Activated B cell treated with CpG ODN at 0.5 μM for 24 hours (primary cell): ENCODE results near the gene FUCA2. TPM values are rescaled to one million over a fixed set of nuclear protein-coding genes. Genes with fewer than 3 reads are reported as not detected.
"Not testable (repeated sequence)": the region's sequence is repeated elsewhere in the genome, so short reads cannot be mapped to it uniquely, and the experiment has no call there.

ENCODE experiments used
- ATAC-seq: fragments of 200-7000 bp; cut with Tn5 transposase; one replicate; pipeline ENCODE4 v1.10.0; 2021; ENCODE audit warnings: low read depth, mild to moderate bottlenecking, moderate library complexity
- CTCF ChIA-PET: fragments of 350-600 bp; sonication (Branson Sonifier 250); formaldehyde crosslinking; loops from one replicate; lab custom pipeline; 2021; ENCODE audit warnings: antibody characterized with exemption; lab: Charles Lee
- POLR2A ChIA-PET: fragments of 350-600 bp; sonication (Branson Sonifier 250); formaldehyde crosslinking; loops from one replicate; lab custom pipeline; 2021; ENCODE audit warnings: antibody characterized with exemption; lab: Charles Lee
- DNase-seq: peaks from one replicate; pipeline ENCODE4 v3.0.0; 2022
- H3K27ac Mint-ChIP-seq: one replicate; pipeline ENCODE4 v1.8.0; 2020; ENCODE audit warnings: mixed read lengths
- H3K27me3 Mint-ChIP-seq: one replicate; pipeline ENCODE4 v1.8.0; 2021; ENCODE audit warnings: mixed read lengths
- H3K36me3 Mint-ChIP-seq: one replicate; pipeline ENCODE4 v1.8.0; 2021; ENCODE audit warnings: low read depth, mixed read lengths
- H3K4me1 Mint-ChIP-seq: one replicate; pipeline ENCODE4 v1.8.0; 2021; ENCODE audit warnings: mixed read lengths
- H3K4me3 Mint-ChIP-seq: one replicate; pipeline ENCODE4 v1.8.0; 2020; ENCODE audit warnings: mild to moderate bottlenecking, mixed read lengths
- H3K9me3 Mint-ChIP-seq: one replicate; pipeline ENCODE4 v1.8.0; 2020; ENCODE audit warnings: mixed read lengths
- intact Hi-C: fragments of 100-400 bp; cut with micrococcal nuclease; formaldehyde crosslinking; loops from one replicate; pipeline ENCODE4 v1.15.1; 2024
- total RNA-seq: library from RNA; stranded (reverse); gene quantifications from 2 replicates; pipeline ENCODE4 v1.2.3, GENCODE V29; 2022
- TF ChIP-seq, protein P1 (sequence below): fragments of 200-600 bp; IDR thresholded peaks from one replicate; pipeline ENCODE4 v1.8.0; 2022; ENCODE audit warnings: antibody characterized with exemption, mild to moderate bottlenecking

Gene FUCA2
- total RNA-seq, 1 donor from 2014 or later = 8.7 TPM

DNA sequence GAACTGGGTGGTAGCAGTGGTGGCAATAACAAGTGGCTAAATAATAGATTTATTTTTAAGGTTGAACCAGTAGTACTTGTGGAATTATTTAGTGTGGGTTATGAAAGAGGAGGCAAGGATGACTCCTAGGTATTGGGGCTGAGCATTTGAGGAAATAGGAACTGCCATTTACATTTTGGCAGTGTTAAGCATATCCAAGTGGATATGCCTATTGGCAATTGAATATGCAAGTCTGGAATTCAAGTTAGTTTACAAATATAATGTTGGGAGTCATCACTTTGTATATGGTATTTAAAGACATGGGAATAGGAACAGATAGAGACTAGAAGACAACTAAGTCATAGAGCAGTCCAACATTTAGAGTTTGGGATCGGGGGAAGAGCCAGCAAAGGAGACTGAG lies 35.0 kb downstream of the FUCA2 start:
- no peaks in the 10 kb centered on the region for H3K27me3 Mint-ChIP-seq
- no peak overlapping the region for H3K27ac Mint-ChIP-seq
- peaks cover 15% of the 10 kb centered on the region for H3K4me1 Mint-ChIP-seq

DNA sequence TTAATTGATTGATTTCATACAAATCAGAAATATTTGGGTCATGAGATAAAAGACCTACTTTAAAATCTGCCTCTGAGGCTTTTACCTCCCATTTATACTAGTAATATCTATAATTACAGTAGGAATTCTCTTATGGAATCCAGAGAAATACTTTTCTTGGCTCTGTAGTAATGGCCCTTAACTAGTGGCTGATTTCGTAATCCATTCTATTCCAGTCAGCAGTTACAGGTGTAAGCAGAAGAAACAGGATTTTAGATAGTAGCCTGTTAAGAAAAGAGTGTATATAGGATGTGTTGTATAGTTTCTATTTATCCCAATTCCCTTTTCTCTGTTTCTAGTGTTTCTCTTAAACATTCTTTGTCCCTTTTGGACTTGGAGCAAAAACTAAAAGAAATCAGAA lies 39.7 kb downstream of the FUCA2 start:
- ATAC-seq (no peak), DNase-seq (no peak)
- H3K4me3 Mint-ChIP-seq = no peak overlapping the region
- no peaks in the 10 kb centered on the region for H3K27me3 Mint-ChIP-seq
- intact Hi-C loops = loop anchor here (10.0 kb wide), 1 partner anchor 203 kb away; the partner anchor contains the start of gene PHACTR2
- no peaks in the 10 kb centered on the region for H3K4me1 Mint-ChIP-seq
- POLR2A ChIA-PET = no interaction called here
- CTCF ChIA-PET = no interaction called here
- TF ChIP-seq, protein P1, sequence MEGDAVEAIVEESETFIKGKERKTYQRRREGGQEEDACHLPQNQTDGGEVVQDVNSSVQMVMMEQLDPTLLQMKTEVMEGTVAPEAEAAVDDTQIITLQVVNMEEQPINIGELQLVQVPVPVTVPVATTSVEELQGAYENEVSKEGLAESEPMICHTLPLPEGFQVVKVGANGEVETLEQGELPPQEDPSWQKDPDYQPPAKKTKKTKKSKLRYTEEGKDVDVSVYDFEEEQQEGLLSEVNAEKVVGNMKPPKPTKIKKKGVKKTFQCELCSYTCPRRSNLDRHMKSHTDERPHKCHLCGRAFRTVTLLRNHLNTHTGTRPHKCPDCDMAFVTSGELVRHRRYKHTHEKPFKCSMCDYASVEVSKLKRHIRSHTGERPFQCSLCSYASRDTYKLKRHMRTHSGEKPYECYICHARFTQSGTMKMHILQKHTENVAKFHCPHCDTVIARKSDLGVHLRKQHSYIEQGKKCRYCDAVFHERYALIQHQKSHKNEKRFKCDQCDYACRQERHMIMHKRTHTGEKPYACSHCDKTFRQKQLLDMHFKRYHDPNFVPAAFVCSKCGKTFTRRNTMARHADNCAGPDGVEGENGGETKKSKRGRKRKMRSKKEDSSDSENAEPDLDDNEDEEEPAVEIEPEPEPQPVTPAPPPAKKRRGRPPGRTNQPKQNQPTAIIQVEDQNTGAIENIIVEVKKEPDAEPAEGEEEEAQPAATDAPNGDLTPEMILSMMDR = no peak
- peaks cover 72% of the 10 kb centered on the region for H3K36me3 Mint-ChIP-seq
- no peaks in the 10 kb centered on the region for H3K9me3 Mint-ChIP-seq
- no peak overlapping the region for H3K27ac Mint-ChIP-seq

More for the DNA sequence above, 35.0 kb downstream of the FUCA2 start:
- ChIA-PET CTCF (no interaction called here), POLR2A (no interaction called here)
- Mint-ChIP-seq H3K36me3 (peaks cover 66% of the 10 kb centered on the region), H3K9me3 (no peaks in the 10 kb centered on the region), H3K4me3 (no peak overlapping the region)
- intact Hi-C loops = loop anchor here (10.0 kb wide), 1 partner anchor 198 kb away; the partner anchor contains the start of gene PHACTR2
- TF ChIP-seq, protein P1 = no peak
- DNase-seq = no peak
- ATAC-seq = no peak

DNA sequence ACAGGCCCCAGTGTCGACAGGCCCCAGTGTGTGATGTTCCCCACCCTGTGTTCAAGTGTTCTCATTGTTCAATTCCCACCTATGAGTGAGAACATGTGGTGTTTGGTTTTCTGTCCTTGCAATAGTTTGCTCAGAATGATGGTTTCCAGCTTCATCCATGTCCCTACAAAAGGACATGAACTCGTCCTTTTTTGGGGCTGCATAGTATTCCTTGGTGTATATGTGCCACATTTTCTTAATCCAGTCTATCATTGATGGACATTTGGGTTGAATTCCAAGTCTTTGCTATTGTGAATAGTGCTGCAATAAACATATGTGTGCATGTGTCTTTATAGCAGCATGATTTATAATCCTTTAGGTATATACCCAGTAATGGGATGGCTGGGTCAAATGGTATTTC lies 42.7 kb downstream of the FUCA2 start:
- POLR2A ChIA-PET, H3K27ac Mint-ChIP-seq, H3K4me3 Mint-ChIP-seq, DNase-seq, ATAC-seq, H3K27me3 Mint-ChIP-seq, H3K4me1 Mint-ChIP-seq, H3K9me3 Mint-ChIP-seq: not testable (repeated sequence)
- intact Hi-C loops = loop anchor here (5.0 kb wide), 1 partner anchor 1183 kb away; no protein-coding TSS in a partner anchor
- CTCF ChIA-PET = interaction anchor here (0.6 kb wide), 1 partner anchor 25 kb away, joined by 5 read pairs; no protein-coding TSS in a partner anchor
- H3K36me3 Mint-ChIP-seq = peaks cover 61% of the 10 kb centered on the region

DNA sequence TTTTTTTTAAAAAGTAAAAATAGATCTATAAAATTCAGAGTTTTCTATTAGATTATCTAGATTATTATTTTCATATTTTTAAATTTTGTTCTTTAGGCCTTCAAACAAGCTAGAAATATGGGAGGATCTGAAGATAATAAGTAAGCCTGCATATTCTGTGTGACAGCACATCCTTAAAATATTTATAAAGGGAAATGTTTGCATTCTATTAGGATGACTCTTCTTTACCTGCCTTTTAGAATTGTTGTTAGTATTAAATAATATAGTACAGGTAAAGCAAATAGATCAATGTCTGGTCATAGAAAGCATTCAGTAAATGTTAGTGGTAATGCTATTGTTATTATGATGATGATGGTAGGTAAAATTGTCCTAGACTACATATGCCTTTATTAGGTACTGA lies 43.5 kb downstream of the FUCA2 start:
- intact Hi-C loops = loop anchor here (5.0 kb wide), 1 partner anchor 1184 kb away; no protein-coding TSS in a partner anchor
- POLR2A ChIA-PET = no interaction called here
- DNase-seq = no peak
- Mint-ChIP-seq H3K4me1 (no peaks in the 10 kb centered on the region), H3K27ac (no peak overlapping the region), H3K36me3 (peaks cover 58% of the 10 kb centered on the region), H3K4me3 (no peak overlapping the region), H3K27me3 (no peaks in the 10 kb centered on the region), H3K9me3 (no peaks in the 10 kb centered on the region)
- TF ChIP-seq, protein P1 = no peak
- CTCF ChIA-PET = no interaction called here
- ATAC-seq = no peak

DNA sequence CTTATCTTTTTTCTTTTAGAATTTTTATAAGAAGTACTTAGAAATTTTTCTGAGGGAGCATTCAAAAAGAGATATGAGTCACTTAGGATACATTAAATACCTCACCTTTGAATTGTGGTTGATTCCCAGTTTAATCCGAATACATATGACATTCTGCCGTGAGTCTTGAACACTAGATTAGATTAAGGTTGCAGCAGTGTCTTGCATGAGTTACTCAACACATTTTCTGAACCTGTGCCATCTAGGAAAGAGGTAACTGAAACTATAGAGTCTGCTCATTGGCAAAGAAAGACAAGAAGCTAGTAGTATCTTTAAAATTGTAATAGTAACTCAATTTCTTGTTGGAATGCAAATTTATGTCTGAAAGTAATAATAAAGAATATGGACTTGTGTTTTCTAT lies 46.0 kb downstream of the FUCA2 start:
- H3K36me3 Mint-ChIP-seq = peaks cover 59% of the 10 kb centered on the region

More for the DNA sequence above, 46.0 kb downstream of the FUCA2 start:
- intact Hi-C loops = loop anchor here (5.0 kb wide), 1 partner anchor 1187 kb away; no protein-coding TSS in a partner anchor
- Mint-ChIP-seq H3K9me3 (no peaks in the 10 kb centered on the region), H3K4me3 (no peak overlapping the region), H3K4me1 (no peaks in the 10 kb centered on the region), H3K27me3 (no peaks in the 10 kb centered on the region), H3K27ac (no peak overlapping the region)
- ATAC-seq (no peak), DNase-seq (no peak)
- POLR2A ChIA-PET = no interaction called here
- TF ChIP-seq, protein P1 = no peak
- CTCF ChIA-PET = no interaction called here
